Large intestine (tissue), 3 donors: ENCODE data around the gene RFX2. TPM values are rescaled to one million over a fixed set of nuclear protein-coding genes. Genes with fewer than 3 reads are reported as not detected.

Experiments used
- DNase-seq, 2 donors: peaks; one replicate each; pipeline versions ENCODE4 v3.0.0 to v3.0.0-alpha.2; 2013
- H3K27ac ChIP-seq: one replicate; pipeline ENCODE4 v1.5.1; 2013; ENCODE audit warnings: low read length
- H3K27me3 ChIP-seq: 2 replicates; pipeline ENCODE4 v1.6.1; 2013; ENCODE audit warnings: low read length; ENCODE audit not compliant: control insufficient read depth, insufficient read depth
- H3K36me3 ChIP-seq: 2 replicates; pipeline ENCODE4 v1.6.1; 2013; ENCODE audit warnings: low read length; ENCODE audit not compliant: control insufficient read depth, insufficient read depth
- H3K4me1 ChIP-seq: one replicate; pipeline ENCODE4 v1.6.1; 2013; ENCODE audit warnings: low read length; ENCODE audit not compliant: control insufficient read depth, insufficient read depth
- H3K4me3 ChIP-seq: one replicate; pipeline ENCODE4 v1.5.1; 2013; ENCODE audit warnings: low read length
- H3K9me3 ChIP-seq: one replicate; pipeline ENCODE4 v1.6.1; 2013; ENCODE audit warnings: mild to moderate bottlenecking, low read depth, low read length, moderate library complexity; ENCODE audit not compliant: control insufficient read depth
- WGBS: methylation state at CpG from one replicate; pipeline ENCODE4 v1.1.5; 2013; ENCODE audit warnings: low lambda C conversion rate; ENCODE audit not compliant: insufficient coverage; 5-methylcytosine and 5-hydroxymethylcytosine counted together
- polyA plus RNA-seq: library from polyadenylated mRNA; unstranded; fragments of 120-200 nt; gene quantifications from one replicate; pipeline ENCODE4 v1.2.1, GENCODE V29; 2013

The RFX2 gene
- polyA plus RNA-seq, 1 donor, result 13.1 TPM

- Histone ChIP-seq H3K4me3 (no peak overlapping the region), H3K9me3 (no peaks in the 10 kb centered on the region), H3K27ac (peak overlapping the region; percentile 54), H3K27me3 (no peaks in the 10 kb centered on the region), H3K4me1 (peaks cover 80% of the 10 kb centered on the region), H3K36me3 (peaks cover 9% of the 10 kb centered on the region)
- WGBS, result no CpG with 5 or more reads among the region's 3 CpGs
- no peak for DNase-seq
These were observed 154.0 kb downstream of the RFX2 start for GRCh38 chr19:5956323-5956722.

- H3K27me3 ChIP-seq, result no peaks in the 10 kb centered on the region
- no peak overlapping the region for H3K27ac ChIP-seq
- no peak for DNase-seq
- peaks cover 9% of the 10 kb centered on the region for H3K36me3 ChIP-seq
- no peak overlapping the region for H3K4me3 ChIP-seq
- peaks cover 80% of the 10 kb centered on the region for H3K4me1 ChIP-seq
- no peaks in the 10 kb centered on the region for H3K9me3 ChIP-seq
- no CpG with 5 or more reads among the region's 3 CpGs for WGBS
These were observed 154.7 kb downstream of the RFX2 start for GRCh38 chr19:5955636-5955935.

GRCh38 chr19:5954293-5954692 lies 156.0 kb downstream of the RFX2 start:
- Histone ChIP-seq H3K4me3 (no peak overlapping the region), H3K4me1 (peaks cover 73% of the 10 kb centered on the region), H3K9me3 (no peaks in the 10 kb centered on the region), H3K36me3 (peaks cover 18% of the 10 kb centered on the region), H3K27ac (peak overlapping the region; percentile 36), H3K27me3 (no peaks in the 10 kb centered on the region)
- WGBS, result no CpG with 5 or more reads among the region's 6 CpGs
- DNase-seq, result no peak

GRCh38 chr19:5953680-5954213 lies 156.6 kb downstream of the RFX2 start:
- Histone ChIP-seq H3K9me3 (no peaks in the 10 kb centered on the region), H3K36me3 (peaks cover 20% of the 10 kb centered on the region), H3K4me3 (no peak overlapping the region), H3K27me3 (no peaks in the 10 kb centered on the region), H3K27ac (peak overlapping the region; percentile 36), H3K4me1 (peaks cover 71% of the 10 kb centered on the region)
- DNase-seq, result no peak
- WGBS, result no CpG with 5 or more reads among the region's 17 CpGs

GRCh38 chr19:5953030-5953589 lies 157.2 kb downstream of the RFX2 start:
- H3K36me3 ChIP-seq, result peaks cover 19% of the 10 kb centered on the region
- no peaks in the 10 kb centered on the region for H3K9me3 ChIP-seq
- no peak for DNase-seq
- 80% methylated on average over 1 of the region's 5 CpGs for WGBS
- peak overlapping the region; percentile 36 for H3K27ac ChIP-seq
- no peak overlapping the region for H3K4me3 ChIP-seq
- peaks cover 65% of the 10 kb centered on the region for H3K4me1 ChIP-seq
- no peaks in the 10 kb centered on the region for H3K27me3 ChIP-seq

GRCh38 chr19:5952193-5953029 lies 157.9 kb downstream of the RFX2 start:
- Histone ChIP-seq H3K27me3 (no peaks in the 10 kb centered on the region), H3K36me3 (peaks cover 18% of the 10 kb centered on the region), H3K4me3 (no peak overlapping the region), H3K4me1 (peaks cover 65% of the 10 kb centered on the region), H3K27ac (no peak overlapping the region), H3K9me3 (no peaks in the 10 kb centered on the region)
- no peak for DNase-seq
- no CpG with 5 or more reads among the region's 18 CpGs for WGBS

- H3K36me3 ChIP-seq, result peaks cover 18% of the 10 kb centered on the region
- H3K27ac ChIP-seq, result peak overlapping the region; percentile 18
- peaks cover 59% of the 10 kb centered on the region for H3K4me1 ChIP-seq
- H3K9me3 ChIP-seq, result no peaks in the 10 kb centered on the region
- no peaks in the 10 kb centered on the region for H3K27me3 ChIP-seq
- no peak overlapping the region for H3K4me3 ChIP-seq
- DNase-seq, result no peak
- WGBS, result no CpG with 5 or more reads among the region's 19 CpGs
These were observed 158.9 kb downstream of the RFX2 start for GRCh38 chr19:5951338-5951861.

GRCh38 chr19:5950741-5951140 lies 159.6 kb downstream of the RFX2 start:
- H3K27me3 ChIP-seq, result no peaks in the 10 kb centered on the region
- peaks cover 58% of the 10 kb centered on the region for H3K4me1 ChIP-seq
- no CpG with 5 or more reads among the region's 3 CpGs for WGBS
- no peak overlapping the region for H3K4me3 ChIP-seq
- no peak for DNase-seq
- H3K36me3 ChIP-seq, result peaks cover 23% of the 10 kb centered on the region
- H3K9me3 ChIP-seq, result no peaks in the 10 kb centered on the region
- no peak overlapping the region for H3K27ac ChIP-seq

GRCh38 chr19:5949792-5950305 lies 160.5 kb downstream of the RFX2 start:
- Histone ChIP-seq H3K36me3 (peaks cover 28% of the 10 kb centered on the region), H3K9me3 (no peaks in the 10 kb centered on the region), H3K27ac (peak overlapping the region; percentile 12), H3K4me1 (peaks cover 52% of the 10 kb centered on the region), H3K27me3 (no peaks in the 10 kb centered on the region), H3K4me3 (no peak overlapping the region)
- WGBS, result no CpG with 5 or more reads among the region's 13 CpGs
- no peak for DNase-seq

GRCh38 chr19:5948752-5949564 lies 161.3 kb downstream of the RFX2 start:
- H3K27me3 ChIP-seq, result no peaks in the 10 kb centered on the region
- peaks cover 44% of the 10 kb centered on the region for H3K4me1 ChIP-seq
- peaks cover 28% of the 10 kb centered on the region for H3K36me3 ChIP-seq
- no peaks in the 10 kb centered on the region for H3K9me3 ChIP-seq
- H3K27ac ChIP-seq, result peak overlapping the region; percentile 12
- no peak for DNase-seq
- H3K4me3 ChIP-seq, result no peak overlapping the region
- WGBS, result 80% methylated on average over 1 of the region's 13 CpGs
